GM12878 (cell line): ENCODE results near the gene DZIP1L. TPM values are rescaled to one million over a fixed set of nuclear protein-coding genes. Genes with fewer than 3 reads are reported as not detected.

Experiments
- ATAC-seq: fragments of 200-7000 bp; cut with Tn5 transposase; 3 replicates; pipeline ENCODE4 v1.9.1; 2020; ENCODE audit warnings: mild to moderate bottlenecking, moderate library complexity
- BruUV-seq: library from RNA; stranded (reverse); fragments of 400-500 nt; replicated peaks from 2 replicates; lab custom pipeline; 2021; lab: Mats Ljungman, UMichigan
- CTCF ChIA-PET: fragments of 300-600 bp; sonication (Branson Sonifier 250); formaldehyde crosslinking; extraction: SDS; loops from one replicate; lab custom pipeline; 2021; ENCODE audit warnings: inconsistent platforms; lab: Yijun Ruan, JAX
- POLR2A ChIA-PET: fragments of 350-600 bp; formaldehyde crosslinking; extraction: SDS; loops from one replicate; lab custom pipeline; 2021; ENCODE audit warnings: inconsistent platforms; lab: Charles Lee
- RAD21 ChIA-PET: fragments of 300-600 bp; sonication (Branson Sonifier 250); formaldehyde crosslinking; loops from one replicate; lab custom pipeline; 2023; ENCODE audit warnings: antibody characterized with exemption; ENCODE audit not compliant: unreplicated experiment; lab: Charles Lee
- SMC1A ChIA-PET: fragments of 300-600 bp; sonication (Branson Sonifier 250); formaldehyde crosslinking; loops from one replicate; lab custom pipeline; 2023; ENCODE audit not compliant: unreplicated experiment, uncharacterized antibody; lab: Charles Lee
- DNase-seq: peaks from one replicate; pipeline ENCODE4 v3.0.0-alpha.2; 2011; ENCODE audit warnings: low read depth, low spot score
- FAIRE-seq: peaks from 3 replicates; lab custom pipeline; 2011; peaks lifted over from hg19 to GRCh38; lab: Jason Lieb, UNC
- H2AFZ ChIP-seq: 2 replicates; pipeline ENCODE4 v1.6.0; 2011; ENCODE audit warnings: low read depth, low read length, control low read depth; ENCODE audit not compliant: control insufficient read depth
- H3K27ac ChIP-seq: 2 replicates; pipeline ENCODE4 v1.5.1; 2011; ENCODE audit warnings: control low read depth; ENCODE audit not compliant: control insufficient read depth, insufficient read depth
- H3K27me3 ChIP-seq, 2 experiments: replicated peaks in 1 of 2; 2 replicates each; pipeline versions ENCODE4 v1.6.0 to v1.6.1; 2011; ENCODE audit warnings: low read length in 1 of 2; ENCODE audit not compliant: control insufficient read depth in 2 of 2, insufficient read depth in 2 of 2
- H3K36me3 ChIP-seq, 2 experiments: 2 replicates each; pipeline ENCODE4 v1.5.1; 2011; ENCODE audit warnings: low read length in 1 of 2; ENCODE audit not compliant: control insufficient read depth in 2 of 2, insufficient read depth in 2 of 2
- H3K4me1 ChIP-seq: 2 replicates; pipeline ENCODE4 v1.6.1; 2011; ENCODE audit warnings: mild to moderate bottlenecking, low read length, moderate library complexity, mixed read lengths; ENCODE audit not compliant: control insufficient read depth, insufficient read depth
- H3K4me2 ChIP-seq: 2 replicates; pipeline ENCODE4 v1.6.0; 2011; ENCODE audit warnings: control low read depth; ENCODE audit not compliant: control insufficient read depth, insufficient read depth
- H3K4me3 ChIP-seq: fragments of 200-600 bp; sonication (generic); 2 replicates; pipeline ENCODE4 v1.5.1; 2016
- H3K79me2 ChIP-seq: 2 replicates; pipeline ENCODE4 v1.6.0; 2011; ENCODE audit warnings: low read length; ENCODE audit not compliant: control insufficient read depth, insufficient read depth
- H3K9ac ChIP-seq: 2 replicates; pipeline ENCODE4 v1.8.0; 2011; ENCODE audit warnings: low read length, control low read depth, mixed read lengths; ENCODE audit not compliant: control insufficient read depth, insufficient read depth
- H3K9me3 ChIP-seq: replicated peaks from 3 replicates; pipeline ENCODE4 v1.5.1; 2011; ENCODE audit warnings: mild to moderate bottlenecking, low read length; ENCODE audit not compliant: control insufficient read depth, insufficient read depth
- H4K20me1 ChIP-seq: 2 replicates; pipeline ENCODE4 v1.6.0; 2011; ENCODE audit not compliant: control insufficient read depth, insufficient read depth
- BHLHE40 ChIP-seq, 2 experiments: fragments of 450-650 bp in 1 of 2; IDR thresholded peaks; 2 replicates each; pipeline ENCODE4 v1.6.1; 2011 to 2017; ENCODE audit warnings: low read depth in 2 of 2, borderline replicate concordance in 1 of 2, improper control_type of control experiment in 1 of 2, low read length in 1 of 2, mild to moderate bottlenecking in 1 of 2
- E2F8 ChIP-seq: fragments of 450-650 bp; IDR thresholded peaks from 2 replicates; pipeline ENCODE4 v1.6.1; 2018; ENCODE audit warnings: mild to moderate bottlenecking, low read depth, moderate library complexity; ENCODE audit not compliant: partially characterized antibody
- JUND ChIP-seq: IDR thresholded peaks from 2 replicates; pipeline ENCODE4 v1.6.1; 2012; ENCODE audit warnings: low read depth, mild to moderate bottlenecking, low read length, improper control_type of control experiment, moderate library complexity
- MTA3 ChIP-seq: IDR thresholded peaks from 2 replicates; pipeline ENCODE4 v1.6.1; 2012; ENCODE audit warnings: low read length, inconsistent platforms, borderline replicate concordance
- RELB ChIP-seq: fragments of 450-650 bp; IDR thresholded peaks from 2 replicates; pipeline ENCODE4 v1.6.1; 2017; ENCODE audit warnings: low read depth, mild to moderate bottlenecking, moderate library complexity
- SUZ12 ChIP-seq: fragments of 200-600 bp; sonication (generic); IDR thresholded peaks from one replicate; pipeline ENCODE4 v1.6.1; 2018; ENCODE audit warnings: antibody characterized with exemption, mild to moderate bottlenecking; ENCODE audit not compliant: unreplicated experiment
- YY1 ChIP-seq: IDR thresholded peaks from 2 replicates; pipeline ENCODE4 v1.6.1; 2011; ENCODE audit warnings: low read depth, mild to moderate bottlenecking, low read length
- ZNF384 ChIP-seq: IDR thresholded peaks from 2 replicates; pipeline ENCODE4 v1.6.1; 2012; ENCODE audit warnings: low read depth, mild to moderate bottlenecking, low read length, improper control_type of control experiment, borderline replicate concordance
- WGBS: methylation state at CpG from one replicate; pipeline ENCODE4 v1.1.6; 2016; ENCODE audit warnings: low lambda C conversion rate; ENCODE audit not compliant: insufficient replicate concordance, insufficient coverage; ENCODE audit errors: missing lambda C conversion rate; 5-methylcytosine and 5-hydroxymethylcytosine counted together
- in situ Hi-C: fragments of 300-500 bp; cut with MboI; formaldehyde crosslinking; loops from 9 replicates; pipeline ENCODE4 v1.14.3; 2018; ENCODE audit warnings: mixed read lengths
- intact Hi-C: fragments of 100-400 bp; cut with micrococcal nuclease; formaldehyde crosslinking; loops from one replicate; pipeline ENCODE4 v1.14.2; 2022; ENCODE audit not compliant: unreplicated experiment
- polyA plus RNA-seq, 11 experiments: library from polyadenylated mRNA; depleted of rRNA in 4 of 11; unstranded in 6 of 11; stranded (reverse) in 5 of 11; fragments of >200 nt; fragmentation: Nextera tagmentation in 4 of 11; fragmentation: Illumina TruSeq in 1 of 11; extraction: Ambion mirVana in 4 of 11; extraction: Trizol in 1 of 11; gene quantifications; 1 replicate in 1 of 11; 2 replicates in 10 of 11; pipeline versions ENCODE4 v1.2.1 to v1.2.3, GENCODE V29; 2011 to 2016; ENCODE audit warnings: inconsistent platforms in 2 of 11, missing spikeins in 2 of 11, low read depth in 1 of 11
- total RNA-seq, 4 experiments: library from RNA; depleted of rRNA in 3 of 4; stranded (reverse); fragments of >200 nt in 3 of 4; fragmentation: Illumina TruSeq in 1 of 4; extraction: Trizol in 1 of 4; gene quantifications; 2 replicates each; pipeline versions ENCODE4 v1.2.1 to v1.2.3, GENCODE V29; 2013 to 2021

Gene DZIP1L
- total and polyA plus RNA-seq, 10 of the 15 experiments (the other 5 are each of a cell fraction or from before 2014, with no cell fraction given): not detected

GRCh38 chr3:138093721-138094120 lies 21.7 kb downstream of the DZIP1L start:
- ChIA-PET CTCF (interaction anchor here (0.9 to 1.9 kb wide), 2 partner anchors 24 to 25 kb away, joined by 3 to 4 read pairs; no protein-coding TSS in a partner anchor), SMC1A (interaction anchor here (1.0 kb wide), 1 partner anchor 7 kb away, joined by 3 read pairs; no protein-coding TSS in a partner anchor), RAD21 (no interaction called here), POLR2A (no interaction called here)
- Histone ChIP-seq H3K27me3 (no peaks in the 10 kb centered on the region; a peak in 1 of 4 replicates), H3K27ac (no peak overlapping the region), H2AFZ (no peak overlapping the region), H3K9me3 (no peaks in the 10 kb centered on the region), H3K4me2 (no peak overlapping the region), H3K9ac (no peak overlapping the region), H3K36me3 (no peaks in the 10 kb centered on the region), H3K79me2 (no peaks in the 10 kb centered on the region), H3K4me3 (no peak overlapping the region), H4K20me1 (no peaks in the 10 kb centered on the region), H3K4me1 (no peaks in the 10 kb centered on the region)
- ATAC-seq: no peak
- BruUV-seq: no TSS peak
- intact Hi-C loops (no loop called here), in situ Hi-C loops (no loop called here)
- FAIRE-seq: no peak
- DNase-seq: no peak
- TF ChIP-seq YY1 (no peak), SUZ12 (no peak), BHLHE40 (IDR thresholded peaks at IDR 0.05; ENCODE audit: borderline replicate concordance in 1 of 2, low read depth in 2 of 2, low read length in 1 of 2) (no peak)
- WGBS: 3% methylated on average over 2 of the region's 2 CpGs

GRCh38 chr3:138092023-138092422 lies 23.4 kb downstream of the DZIP1L start:
- Histone ChIP-seq H3K27ac (no peak overlapping the region), H2AFZ (no peak overlapping the region), H3K27me3 (no peaks in the 10 kb centered on the region; a peak in 1 of 4 replicates), H3K4me2 (no peak overlapping the region), H3K36me3 (no peaks in the 10 kb centered on the region), H3K9me3 (no peaks in the 10 kb centered on the region), H3K4me3 (no peak overlapping the region), H3K4me1 (no peaks in the 10 kb centered on the region), H3K9ac (no peak overlapping the region), H4K20me1 (no peaks in the 10 kb centered on the region), H3K79me2 (no peaks in the 10 kb centered on the region)
- RAD21 ChIA-PET: no interaction called here
- in situ Hi-C loops: no loop called here
- POLR2A ChIA-PET: no interaction called here
- DNase-seq (no peak), ATAC-seq (no peak), FAIRE-seq (no peak)
- CTCF ChIA-PET: no interaction called here
- SMC1A ChIA-PET: interaction anchor here (0.6 kb wide), 1 partner anchor 820 kb away, joined by 4 read pairs; no protein-coding TSS in a partner anchor
- intact Hi-C loops: no loop called here
- BruUV-seq: no TSS peak
- 34% methylated on average over 2 of the region's 2 CpGs for WGBS
- TF ChIP-seq E2F8: no peak
- no peak for TF ChIP-seq RELB
- TF ChIP-seq JUND: no peak
- TF ChIP-seq ZNF384: no peak
- TF ChIP-seq MTA3: no peak
